ENCODE data around the gene TRIM37. TPM values are rescaled to one million over a fixed set of nuclear protein-coding genes. Genes with fewer than 3 reads are reported as not detected.

TRIM37 gene
- total RNA-seq, 1 experiment from 2014 or later = 62.3 TPM

DNA sequence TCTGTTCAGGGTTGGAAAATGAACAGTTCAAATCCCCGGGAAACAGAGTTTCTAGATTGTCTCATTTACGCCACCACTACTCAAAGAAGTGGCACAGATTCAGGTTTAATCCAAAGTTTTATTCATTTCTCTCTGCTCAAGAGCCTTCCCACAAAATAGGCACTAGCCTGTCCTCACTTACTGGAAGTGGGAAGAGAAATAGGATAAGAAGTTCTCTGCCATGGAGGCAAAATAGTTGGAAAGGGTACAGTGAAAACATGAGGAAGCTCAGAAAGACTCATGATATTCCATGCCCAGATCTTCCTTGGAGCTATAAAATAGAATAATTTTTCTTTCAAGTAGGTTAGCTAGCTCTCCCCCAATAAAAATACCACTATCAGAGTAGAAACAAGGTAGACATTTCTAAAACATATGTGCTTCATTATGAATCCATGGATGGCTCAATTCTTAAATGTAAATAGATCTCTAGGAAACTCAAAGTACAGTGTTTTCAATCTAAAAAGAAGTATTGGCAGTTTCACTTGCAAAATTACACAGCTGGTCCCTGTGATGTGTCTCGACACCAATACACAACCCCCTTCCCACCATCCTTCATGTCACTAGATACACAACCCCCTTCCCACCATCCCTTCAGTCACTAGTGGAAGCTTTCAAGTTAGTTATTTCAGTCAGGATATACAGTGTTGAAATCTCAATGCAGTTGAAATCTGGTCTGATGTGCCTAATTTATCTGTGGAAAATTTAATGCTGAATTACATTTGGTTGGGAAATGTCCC is 125.8 kb downstream of the TRIM37 start:
- Mint-ChIP-seq H3K27me3 (ENCODE audit: low read depth) (no peaks in the 10 kb centered on the region), H3K9me3 (no peaks in the 10 kb centered on the region), H3K27ac (no peak overlapping the region), H3K4me1 (peaks cover 9% of the 10 kb centered on the region), H3K4me3 (no peak overlapping the region), H3K36me3 (no peaks in the 10 kb centered on the region)
- no peak for ATAC-seq
- TF ChIP-seq JAZF1 (CRISPR knock-in tag; IDR thresholded peaks at IDR 0.05) = no peak
- TF ChIP-seq FOXP1 (CRISPR knock-in tag; IDR thresholded peaks at IDR 0.05; ENCODE audit: borderline replicate concordance) = no peak
- TF ChIP-seq, protein P1, sequence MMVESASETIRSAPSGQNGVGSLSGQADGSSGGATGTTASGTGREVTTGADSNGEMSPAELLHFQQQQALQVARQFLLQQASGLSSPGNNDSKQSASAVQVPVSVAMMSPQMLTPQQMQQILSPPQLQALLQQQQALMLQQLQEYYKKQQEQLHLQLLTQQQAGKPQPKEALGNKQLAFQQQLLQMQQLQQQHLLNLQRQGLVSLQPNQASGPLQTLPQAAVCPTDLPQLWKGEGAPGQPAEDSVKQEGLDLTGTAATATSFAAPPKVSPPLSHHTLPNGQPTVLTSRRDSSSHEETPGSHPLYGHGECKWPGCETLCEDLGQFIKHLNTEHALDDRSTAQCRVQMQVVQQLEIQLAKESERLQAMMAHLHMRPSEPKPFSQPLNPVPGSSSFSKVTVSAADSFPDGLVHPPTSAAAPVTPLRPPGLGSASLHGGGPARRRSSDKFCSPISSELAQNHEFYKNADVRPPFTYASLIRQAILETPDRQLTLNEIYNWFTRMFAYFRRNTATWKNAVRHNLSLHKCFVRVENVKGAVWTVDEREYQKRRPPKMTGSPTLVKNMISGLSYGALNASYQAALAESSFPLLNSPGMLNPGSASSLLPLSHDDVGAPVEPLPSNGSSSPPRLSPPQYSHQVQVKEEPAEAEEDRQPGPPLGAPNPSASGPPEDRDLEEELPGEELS (CRISPR knock-in tag; IDR thresholded peaks at IDR 0.05) = no peak
- no peak for TF ChIP-seq EMX1 (CRISPR knock-in tag; IDR thresholded peaks at IDR 0.05)
- no peak for TF ChIP-seq NR3C1 (CRISPR knock-in tag; conservative IDR thresholded peaks at IDR 0.05; ENCODE audit: low read depth)
- TF ChIP-seq MYBL2 (CRISPR knock-in tag; IDR thresholded peaks at IDR 0.05) = no peak
- no peak for TF ChIP-seq NFE2L1 (CRISPR knock-in tag; IDR thresholded peaks at IDR 0.05)
- no peak for TF ChIP-seq CBFB (CRISPR knock-in tag; IDR thresholded peaks at IDR 0.05; ENCODE audit: low read depth)
- TF ChIP-seq, protein P2, sequence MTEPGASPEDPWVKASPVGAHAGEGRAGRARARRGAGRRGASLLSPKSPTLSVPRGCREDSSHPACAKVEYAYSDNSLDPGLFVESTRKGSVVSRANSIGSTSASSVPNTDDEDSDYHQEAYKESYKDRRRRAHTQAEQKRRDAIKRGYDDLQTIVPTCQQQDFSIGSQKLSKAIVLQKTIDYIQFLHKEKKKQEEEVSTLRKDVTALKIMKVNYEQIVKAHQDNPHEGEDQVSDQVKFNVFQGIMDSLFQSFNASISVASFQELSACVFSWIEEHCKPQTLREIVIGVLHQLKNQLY (CRISPR knock-in tag; IDR thresholded peaks at IDR 0.05) = no peak
- no peak for TF ChIP-seq ZNF396 (CRISPR knock-in tag; IDR thresholded peaks at IDR 0.05; ENCODE audit: borderline replicate concordance)
- TF ChIP-seq ZNF317 (CRISPR knock-in tag; IDR thresholded peaks at IDR 0.05; ENCODE audit: borderline replicate concordance, low read depth) = no peak
- TF ChIP-seq, protein P3, sequence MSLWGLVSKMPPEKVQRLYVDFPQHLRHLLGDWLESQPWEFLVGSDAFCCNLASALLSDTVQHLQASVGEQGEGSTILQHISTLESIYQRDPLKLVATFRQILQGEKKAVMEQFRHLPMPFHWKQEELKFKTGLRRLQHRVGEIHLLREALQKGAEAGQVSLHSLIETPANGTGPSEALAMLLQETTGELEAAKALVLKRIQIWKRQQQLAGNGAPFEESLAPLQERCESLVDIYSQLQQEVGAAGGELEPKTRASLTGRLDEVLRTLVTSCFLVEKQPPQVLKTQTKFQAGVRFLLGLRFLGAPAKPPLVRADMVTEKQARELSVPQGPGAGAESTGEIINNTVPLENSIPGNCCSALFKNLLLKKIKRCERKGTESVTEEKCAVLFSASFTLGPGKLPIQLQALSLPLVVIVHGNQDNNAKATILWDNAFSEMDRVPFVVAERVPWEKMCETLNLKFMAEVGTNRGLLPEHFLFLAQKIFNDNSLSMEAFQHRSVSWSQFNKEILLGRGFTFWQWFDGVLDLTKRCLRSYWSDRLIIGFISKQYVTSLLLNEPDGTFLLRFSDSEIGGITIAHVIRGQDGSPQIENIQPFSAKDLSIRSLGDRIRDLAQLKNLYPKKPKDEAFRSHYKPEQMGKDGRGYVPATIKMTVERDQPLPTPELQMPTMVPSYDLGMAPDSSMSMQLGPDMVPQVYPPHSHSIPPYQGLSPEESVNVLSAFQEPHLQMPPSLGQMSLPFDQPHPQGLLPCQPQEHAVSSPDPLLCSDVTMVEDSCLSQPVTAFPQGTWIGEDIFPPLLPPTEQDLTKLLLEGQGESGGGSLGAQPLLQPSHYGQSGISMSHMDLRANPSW (CRISPR knock-in tag; conservative IDR thresholded peaks at IDR 0.05; ENCODE audit: low read depth) = no peak
- no peak for TF ChIP-seq SP1 (CRISPR knock-in tag; conservative IDR thresholded peaks at IDR 0.05)
- TF ChIP-seq ELF4 (CRISPR knock-in tag; IDR thresholded peaks at IDR 0.05; ENCODE audit: low read depth) = no peak
- TF ChIP-seq ESRRA (CRISPR knock-in tag; IDR thresholded peaks at IDR 0.05; ENCODE audit: borderline replicate concordance) = no peak
- TF ChIP-seq, protein P4, sequence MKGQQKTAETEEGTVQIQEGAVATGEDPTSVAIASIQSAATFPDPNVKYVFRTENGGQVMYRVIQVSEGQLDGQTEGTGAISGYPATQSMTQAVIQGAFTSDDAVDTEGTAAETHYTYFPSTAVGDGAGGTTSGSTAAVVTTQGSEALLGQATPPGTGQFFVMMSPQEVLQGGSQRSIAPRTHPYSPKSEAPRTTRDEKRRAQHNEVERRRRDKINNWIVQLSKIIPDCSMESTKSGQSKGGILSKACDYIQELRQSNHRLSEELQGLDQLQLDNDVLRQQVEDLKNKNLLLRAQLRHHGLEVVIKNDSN (CRISPR knock-in tag; IDR thresholded peaks at IDR 0.05) = no peak
- TF ChIP-seq, protein P5, sequence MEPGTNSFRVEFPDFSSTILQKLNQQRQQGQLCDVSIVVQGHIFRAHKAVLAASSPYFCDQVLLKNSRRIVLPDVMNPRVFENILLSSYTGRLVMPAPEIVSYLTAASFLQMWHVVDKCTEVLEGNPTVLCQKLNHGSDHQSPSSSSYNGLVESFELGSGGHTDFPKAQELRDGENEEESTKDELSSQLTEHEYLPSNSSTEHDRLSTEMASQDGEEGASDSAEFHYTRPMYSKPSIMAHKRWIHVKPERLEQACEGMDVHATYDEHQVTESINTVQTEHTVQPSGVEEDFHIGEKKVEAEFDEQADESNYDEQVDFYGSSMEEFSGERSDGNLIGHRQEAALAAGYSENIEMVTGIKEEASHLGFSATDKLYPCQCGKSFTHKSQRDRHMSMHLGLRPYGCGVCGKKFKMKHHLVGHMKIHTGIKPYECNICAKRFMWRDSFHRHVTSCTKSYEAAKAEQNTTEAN (CRISPR knock-in tag; IDR thresholded peaks at IDR 0.05) = no peak
- no peak for TF ChIP-seq ETV6 (CRISPR knock-in tag; IDR thresholded peaks at IDR 0.05)
- CTCF ChIA-PET = no interaction called here
- POLR2A ChIA-PET = no interaction called here
- DNase-seq (ENCODE audit: low spot score) = no peak

DNA sequence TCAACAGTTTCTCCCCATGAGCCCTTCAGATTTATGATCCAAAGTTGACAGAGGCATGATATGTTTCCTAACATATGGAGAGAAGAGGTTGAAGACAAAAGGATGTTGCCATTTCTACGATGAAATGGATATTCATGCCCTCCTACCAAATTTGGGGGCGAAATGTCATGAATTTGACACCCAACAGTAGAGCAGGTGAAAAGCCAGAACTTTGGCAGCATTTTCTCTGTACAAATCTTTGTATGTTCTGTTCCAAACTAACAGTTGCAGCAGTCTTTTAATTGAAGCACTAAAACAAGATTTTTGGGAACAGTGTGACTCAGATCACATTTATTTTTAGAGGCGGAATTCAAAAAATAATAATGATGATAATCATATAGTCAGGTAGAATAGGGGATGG is 130.1 kb downstream of the TRIM37 start:
- ChIA-PET CTCF (interaction anchor here (1.5 kb wide), 1 partner anchor 265 kb away, joined by 3 read pairs; no protein-coding TSS in a partner anchor), POLR2A (no interaction called here)
- ATAC-seq = no peak
- Mint-ChIP-seq H3K36me3 (no peaks in the 10 kb centered on the region), H3K4me3 (no peak overlapping the region), H3K27me3 (ENCODE audit: low read depth) (no peaks in the 10 kb centered on the region), H3K4me1 (no peaks in the 10 kb centered on the region), H3K9me3 (no peaks in the 10 kb centered on the region), H3K27ac (no peak overlapping the region)
- TF ChIP-seq, protein P6, sequence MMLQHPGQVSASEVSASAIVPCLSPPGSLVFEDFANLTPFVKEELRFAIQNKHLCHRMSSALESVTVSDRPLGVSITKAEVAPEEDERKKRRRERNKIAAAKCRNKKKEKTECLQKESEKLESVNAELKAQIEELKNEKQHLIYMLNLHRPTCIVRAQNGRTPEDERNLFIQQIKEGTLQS (CRISPR knock-in tag; conservative IDR thresholded peaks at IDR 0.05) = no peak
- TF ChIP-seq JAZF1 (CRISPR knock-in tag; IDR thresholded peaks at IDR 0.05) (no peak), ETV6 (CRISPR knock-in tag; IDR thresholded peaks at IDR 0.05) (no peak), CREM (CRISPR knock-in tag; IDR thresholded peaks at IDR 0.05) (no peak), ATF1 (CRISPR knock-in tag; IDR thresholded peaks at IDR 0.05) (no peak), TCF7 (CRISPR knock-in tag; IDR thresholded peaks at IDR 0.05; ENCODE audit: low read depth) (no peak)
- DNase-seq (ENCODE audit: low spot score) = no peak

Measured in WTC11 (cell line).